WTC11 (cell line): Measurements from ENCODE around the gene ZNF506. TPM values are rescaled to one million over a fixed set of nuclear protein-coding genes. Genes with fewer than 3 reads are reported as not detected.

Experiments used
- ATAC-seq: fragments of 200-7000 bp; cut with Tn5 transposase; 2 replicates; pipeline ENCODE4 v1.10.0; 2021; ENCODE audit warnings: mild to moderate bottlenecking, moderate library complexity
- CTCF ChIA-PET: fragments of 300-600 bp; sonication (Branson Sonifier 250); formaldehyde crosslinking; loops from one replicate; lab custom pipeline; 2021; ENCODE audit warnings: antibody characterized with exemption; lab: Charles Lee
- POLR2A ChIA-PET: fragments of 350-600 bp; sonication (Branson Sonifier 250); formaldehyde crosslinking; loops from one replicate; lab custom pipeline; 2021; ENCODE audit warnings: antibody characterized with exemption; lab: Charles Lee
- DNase-seq: peaks from one replicate; pipeline ENCODE4 v3.0.0; 2021; ENCODE audit warnings: low spot score
- H3K27ac Mint-ChIP-seq: 2 replicates; pipeline ENCODE4 v1.8.0; 2021; ENCODE audit warnings: mixed read lengths
- H3K27me3 Mint-ChIP-seq: 2 replicates; pipeline ENCODE4 v1.8.0; 2021; ENCODE audit warnings: low read depth, mild to moderate bottlenecking, moderate library complexity, mixed read lengths
- H3K36me3 Mint-ChIP-seq: 2 replicates; pipeline ENCODE4 v1.8.0; 2021; ENCODE audit warnings: mixed read lengths
- H3K4me1 Mint-ChIP-seq: 2 replicates; pipeline ENCODE4 v1.8.0; 2022; ENCODE audit warnings: mixed read lengths
- H3K4me3 Mint-ChIP-seq: 2 replicates; pipeline ENCODE4 v1.8.0; 2021; ENCODE audit warnings: mild to moderate bottlenecking, moderate library complexity, mixed read lengths
- H3K9me3 Mint-ChIP-seq: 2 replicates; pipeline ENCODE4 v1.8.0; 2021; ENCODE audit warnings: mixed read lengths
- ATF6 ChIP-seq: sonication (generic); formaldehyde crosslinking; IDR thresholded peaks from 2 replicates; pipeline ENCODE4 v1.8.1; 2023; ENCODE audit warnings: mild to moderate bottlenecking, missing genetic modification reagents
- CTCF ChIP-seq: fragments of 200-600 bp; IDR thresholded peaks from 2 replicates; pipeline ENCODE4 v1.8.0; 2022; ENCODE audit warnings: antibody characterized with exemption
- FOXJ3 ChIP-seq: sonication (generic); formaldehyde crosslinking; IDR thresholded peaks from 2 replicates; pipeline ENCODE4 v1.9.0; 2021; ENCODE audit warnings: missing genetic modification reagents, mild to moderate bottlenecking, borderline replicate concordance
- FOXK1 ChIP-seq: sonication (generic); formaldehyde crosslinking; IDR thresholded peaks from 2 replicates; pipeline ENCODE4 v1.8.0; 2022; ENCODE audit warnings: mild to moderate bottlenecking, moderate library complexity, missing genetic modification reagents
- GABPB1 ChIP-seq: sonication (generic); formaldehyde crosslinking; IDR thresholded peaks from 2 replicates; pipeline ENCODE4 v1.8.1; 2023; ENCODE audit warnings: mild to moderate bottlenecking, missing genetic modification reagents
- GRHL2 ChIP-seq: fragments of 250-450 bp; sonication (Bioruptor Pico); IDR thresholded peaks from 2 replicates; pipeline ENCODE4 v1.8.0; 2022; ENCODE audit warnings: mild to moderate bottlenecking, moderate library complexity; ENCODE audit not compliant: insufficient replicate concordance, severe bottlenecking
- IRF1 ChIP-seq: sonication (generic); formaldehyde crosslinking; IDR thresholded peaks from 2 replicates; pipeline ENCODE4 v1.8.0; 2023; ENCODE audit warnings: missing genetic modification reagents
- MAX ChIP-seq: sonication (generic); formaldehyde crosslinking; IDR thresholded peaks from 2 replicates; pipeline ENCODE4 v1.8.0; 2022; ENCODE audit warnings: mild to moderate bottlenecking, missing genetic modification reagents
- NFE2L1 ChIP-seq: sonication (generic); formaldehyde crosslinking; IDR thresholded peaks from 2 replicates; pipeline ENCODE4 v1.8.1; 2023; ENCODE audit warnings: missing genetic modification reagents
- PRDM15 ChIP-seq: sonication (generic); formaldehyde crosslinking; IDR thresholded peaks from 2 replicates; pipeline ENCODE4 v1.8.0; 2022; ENCODE audit warnings: missing genetic modification reagents
- SMAD3 ChIP-seq: sonication (generic); formaldehyde crosslinking; IDR thresholded peaks from 2 replicates; pipeline ENCODE4 v1.8.0; 2022; ENCODE audit warnings: missing genetic modification reagents, mild to moderate bottlenecking, borderline replicate concordance
- SMAD4 ChIP-seq: sonication (generic); formaldehyde crosslinking; IDR thresholded peaks from 2 replicates; pipeline ENCODE4 v1.8.0; 2022; ENCODE audit warnings: mild to moderate bottlenecking, missing genetic modification reagents
- ZSCAN18 ChIP-seq: fragments of 250-450 bp; sonication (Bioruptor Pico); IDR thresholded peaks from 2 replicates; pipeline ENCODE4 v2.1.2; 2022; ENCODE audit warnings: mild to moderate bottlenecking, moderate library complexity
- total RNA-seq: library from RNA; stranded (reverse); gene quantifications from 3 replicates; pipeline ENCODE4 v1.2.3, GENCODE V29; 2021

The ZNF506 gene
- total RNA-seq, 1 experiment from 2014 or later = 20.8 TPM

- no peak for TF ChIP-seq ZSCAN18 (CRISPR knock-in tag)
- TF ChIP-seq NFE2L1 (CRISPR knock-in tag) = no peak
These were observed 68.7 kb downstream of the ZNF506 start (continued) for GRCh38 chr19:19752760-19753403.

DNA sequence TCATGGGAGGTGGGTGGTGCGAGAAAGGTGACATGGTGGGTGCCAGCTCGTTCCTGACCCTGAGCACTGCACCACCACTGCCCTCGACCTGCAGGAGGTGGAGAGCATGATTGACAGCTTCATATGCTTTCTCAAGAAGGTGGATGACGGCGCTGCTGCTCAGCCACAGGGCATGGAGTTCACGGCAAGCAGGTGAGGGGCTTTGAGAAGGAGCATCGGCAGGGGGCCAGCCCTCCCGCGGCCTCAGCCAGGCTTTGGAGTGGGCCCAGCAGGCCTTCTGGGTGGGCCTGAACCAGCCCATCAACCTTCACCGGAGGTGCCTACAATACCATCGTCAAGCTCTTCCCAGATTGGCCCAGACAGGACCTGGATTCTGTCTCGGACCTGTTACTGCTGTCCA lies 69.7 kb downstream of the ZNF506 start:
- no peak for ATAC-seq
- POLR2A ChIA-PET = no interaction called here
- no peaks in the 10 kb centered on the region for H3K27me3 Mint-ChIP-seq

GRCh38 chr19:19750842-19751790 lies 70.4 kb downstream of the ZNF506 start:
- ATAC-seq = no peak
- H3K27me3 Mint-ChIP-seq = no peaks in the 10 kb centered on the region
- ChIA-PET POLR2A (no interaction called here), CTCF (no interaction called here)
- no peak for DNase-seq
- H3K4me1 Mint-ChIP-seq = no peaks in the 10 kb centered on the region
- H3K4me3 Mint-ChIP-seq = no peak overlapping the region
- H3K36me3 Mint-ChIP-seq = no peaks in the 10 kb centered on the region
- H3K9me3 Mint-ChIP-seq = 0 out of 2 replicates have a peak, but pooled peaks cover 3% of the 10 kb centered on the region
- TF ChIP-seq FOXJ3 (CRISPR knock-in tag) = no peak
- TF ChIP-seq GABPB1 (CRISPR knock-in tag) = no peak
- TF ChIP-seq IRF1 (CRISPR knock-in tag) = no peak
- no peak for TF ChIP-seq MAX
- no peak for TF ChIP-seq SMAD4
- no peak for TF ChIP-seq ZSCAN18 (CRISPR knock-in tag)
- TF ChIP-seq ATF6 (CRISPR knock-in tag) = no peak
- no peak for TF ChIP-seq FOXK1 (CRISPR knock-in tag)
- no peak for TF ChIP-seq CTCF
- no peak overlapping the region for H3K27ac Mint-ChIP-seq

More for the DNA sequence above, 69.7 kb downstream of the ZNF506 start:
- no peak for TF ChIP-seq GRHL2 (CRISPR knock-in tag)
- TF ChIP-seq SMAD3 (CRISPR knock-in tag) = no peak
- TF ChIP-seq PRDM15 (CRISPR knock-in tag) = no peak
- no peak overlapping the region for H3K27ac Mint-ChIP-seq
- 0 out of 2 replicates have a peak, but pooled peaks cover 3% of the 10 kb centered on the region for H3K9me3 Mint-ChIP-seq
- CTCF ChIA-PET = no interaction called here
- DNase-seq = no peak
- no peaks in the 10 kb centered on the region for H3K36me3 Mint-ChIP-seq
- H3K4me3 Mint-ChIP-seq = no peak overlapping the region
- no peaks in the 10 kb centered on the region for H3K4me1 Mint-ChIP-seq
